ENCODE data around the gene RFXAP. TPM values are rescaled to one million over a fixed set of nuclear protein-coding genes. Genes with fewer than 3 reads are reported as not detected.

The RFXAP gene
- total and polyA plus RNA-seq, 9 of the 15 experiments (the other 6 are each of a cell fraction or from before 2014, with no cell fraction given): 2.1 to 9.7 (median 2.9) TPM

GRCh38 chr13:36819739-36820090, 693 bp downstream of the RFXAP start:
- H3K9me3 ChIP-seq (replicated peaks; ENCODE audit: control insufficient read depth, insufficient read depth, low read depth, low read length): no peaks in the 10 kb centered on the region
- peak overlapping the region; percentile 65 to 93 for H3K9ac ChIP-seq (ENCODE audit: insufficient read depth in 1 of 2, low read depth in 2 of 2, low read length in 2 of 2)
- H3K4me2 ChIP-seq (ENCODE audit: insufficient read depth, low read length): peak overlapping the region; percentile 90
- peak overlapping the region; percentile 69 for H3K27ac ChIP-seq (ENCODE audit: extremely low read depth, low read depth, low read length)
- 0% methylated on average over 8 of the region's 20 CpGs for WGBS (ENCODE audit: insufficient coverage, low coverage, missing lambda C conversion rate)
- FAIRE-seq (peak; percentile 15), ATAC-seq (peak; percentile 63), DNase-seq (ENCODE audit: extremely low read depth in 1 of 4, low spot score in 3 of 4) (peak; percentile 9 to 52 (median 18))
- CTCF ChIA-PET (ENCODE audit: low intra/inter-chr PET ratio): no interaction called here
- in situ Hi-C loops (cut with MboI) (no loop called here), intact Hi-C loops (cut with micrococcal nuclease) (loop anchor here (10.0 kb wide), 1 partner anchor 475 kb away; the partner anchor contains the start of gene SPART)
- BruUV-seq (replicated peaks): no TSS peak
- 0 out of 3 replicates have a peak, but pooled peaks cover 3% of the 10 kb centered on the region for H3K36me3 ChIP-seq (ENCODE audit: control insufficient read depth, insufficient read depth, low read length)
- peak overlapping the region; percentile 81 for H2AFZ ChIP-seq (ENCODE audit: low read depth, low read length)
- H3K4me1 ChIP-seq (replicated peaks in 1 of 2; ENCODE audit: control insufficient read depth in 2 of 2, insufficient read depth in 2 of 2, low read length in 2 of 2): peaks cover 4 to 17% of the 10 kb centered on the region in 2 experiments; a peak in 3 of 5 replicates
- POLR2A ChIA-PET: no interaction called here
- H3K4me3 ChIP-seq: peak overlapping the region; percentile 78
- no peaks in the 10 kb centered on the region for H3K9me1 ChIP-seq (ENCODE audit: control insufficient read depth, insufficient read depth, low read length)
- H3K79me2 ChIP-seq (ENCODE audit: control insufficient read depth, insufficient read depth, low read length): peaks cover 36% of the 10 kb centered on the region
- H4K20me1 ChIP-seq (replicated peaks; ENCODE audit: control insufficient read depth, insufficient read depth, low read length): no peaks in the 10 kb centered on the region
- no peaks in the 10 kb centered on the region for H3K27me3 ChIP-seq (ENCODE audit: control insufficient read depth in 2 of 2, insufficient read depth in 2 of 2, low read length in 2 of 2)
- peak; percentile 89 to 96 for TF ChIP-seq E2F6 (IDR thresholded peaks at IDR 0.05; ENCODE audit: borderline replicate concordance in 1 of 2, extremely low read depth in 1 of 2, insufficient read depth in 1 of 2, insufficient read length in 1 of 2, low read depth in 1 of 2, low read length in 1 of 2, poor library complexity in 1 of 2, severe bottlenecking in 1 of 2)
- TF ChIP-seq MGA (IDR thresholded peaks at IDR 0.05): peak; percentile 80
- peak; percentile 64; the same call in 1 of the 2 replicates for TF ChIP-seq L3MBTL2 (IDR thresholded peaks at IDR 0.05)
- 0 out of 2 replicates have a peak, but pooled peaks have one; percentile 23 for TF ChIP-seq RNF2 (IDR thresholded peaks at IDR 0.05)
- TF ChIP-seq ZNF586 (CRISPR knock-in tag; conservative IDR thresholded peaks at IDR 0.05): no peak
- peak; percentile 46 for TF ChIP-seq E2F8 (IDR thresholded peaks at IDR 0.05; ENCODE audit: low read depth, partially characterized antibody)
